HG02678 (cell line): ENCODE results near the gene CELF1.
A peak's percentile ranks its signal among the peaks of the same experiment; 100 is the strongest.

ENCODE experiments used
- ATAC-seq: cut with Tn5 transposase; IDR thresholded peaks from one replicate; pipeline ENCODE4 v1.9.1; 2021; ENCODE audit warnings: mild to moderate bottlenecking, moderate library complexity; ENCODE audit not compliant: unreplicated experiment

CELF1 gene

GRCh38 chr11:47426062-47426956 is 126.6 kb downstream of the CELF1 start, which contains the start of gene PSMC3:
TSS of gene PSMC3 (minus strand) at chr11:47426439. CDS start at chr11:47426279, 160 bp downstream.
- peak; percentile 91 for ATAC-seq

- ATAC-seq = no peak
These were observed 127.3 kb downstream of the CELF1 start for GRCh38 chr11:47425611-47426010.

DNA sequence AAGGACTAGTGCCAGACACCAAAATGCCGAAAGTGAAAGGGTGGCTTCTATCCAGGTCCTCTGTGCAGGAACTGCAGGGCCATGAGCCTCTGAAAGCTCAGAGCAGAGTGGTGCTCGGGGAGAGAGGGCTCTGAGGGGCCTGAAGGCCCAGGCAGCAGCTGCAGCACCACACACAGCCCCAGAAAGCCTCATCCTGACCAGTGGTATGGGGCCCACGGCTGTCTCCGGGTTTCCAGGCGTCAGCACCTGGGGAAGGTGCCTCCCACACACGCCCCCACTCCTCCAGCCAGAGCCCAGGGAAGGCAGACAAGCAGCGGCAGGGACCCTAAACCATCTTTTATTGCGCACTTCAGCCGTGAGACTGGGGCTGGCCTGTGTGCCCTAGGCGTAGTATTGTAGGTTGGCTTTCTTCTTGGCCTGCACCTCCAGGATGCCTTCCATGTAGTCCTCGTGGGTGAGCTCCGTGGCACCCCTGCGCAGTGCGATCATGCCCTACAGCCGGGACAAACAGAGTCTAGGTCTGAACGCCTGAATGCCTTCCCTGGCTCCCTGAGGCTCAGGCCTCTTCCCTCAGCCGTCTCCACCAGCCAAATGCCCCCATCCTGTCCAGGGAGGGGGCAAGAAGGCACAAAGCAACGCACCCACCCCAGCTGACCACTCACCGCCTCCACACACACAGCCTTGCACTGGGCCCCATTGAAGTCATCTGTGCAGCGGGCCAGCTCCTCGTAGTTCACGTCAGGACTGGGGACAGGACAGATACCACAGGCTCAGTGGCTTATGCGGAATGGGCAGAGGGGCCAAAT is 134.3 kb downstream of the CELF1 start:
- ATAC-seq = no peak

DNA sequence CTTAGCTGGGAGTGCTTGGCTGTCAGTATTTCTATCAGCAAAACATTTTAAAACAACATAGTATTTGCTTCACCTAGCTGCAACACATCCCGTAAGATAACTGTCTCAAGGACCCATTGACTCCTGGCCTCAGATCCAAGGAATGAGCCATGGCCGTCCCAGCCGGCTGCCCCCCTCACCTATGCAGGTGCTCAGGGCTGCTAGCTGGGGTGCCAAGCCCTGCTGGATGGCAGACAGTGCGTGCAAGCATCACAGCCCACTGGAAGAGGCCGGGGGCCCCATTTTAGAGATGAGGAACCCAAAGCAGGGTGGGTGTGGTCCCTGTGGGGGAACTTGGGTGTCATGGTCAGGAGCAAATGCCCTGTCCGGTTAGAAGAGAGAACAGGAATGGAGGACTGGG is 135.2 kb downstream of the CELF1 start:
- no peak for ATAC-seq

GRCh38 chr11:47415949-47416472 is 136.9 kb downstream of the CELF1 start:
- ATAC-seq = no peak
